ENCODE data around the gene CABLES1.

CABLES1 gene

GRCh38 chr18:23259701-23260681 lies 124.7 kb downstream of the CABLES1 start:
- peak; percentile 66 for DNase-seq (ENCODE audit: low read depth, low spot score)
- TF ChIP-seq CTCF (IDR thresholded peaks at IDR 0.05; ENCODE audit: low read depth, low read length), result no peak
- in situ Hi-C loops (cut with HindIII; ENCODE audit: low sequenced_read_pairs), result no loop called here
- H3K4me3 ChIP-seq (ENCODE audit: low read depth, low read length), result no peak overlapping the region

GRCh38 chr18:23260926-23261590 lies 125.8 kb downstream of the CABLES1 start:
- in situ Hi-C loops (cut with HindIII; ENCODE audit: low sequenced_read_pairs), result no loop called here
- no peak overlapping the region for H3K4me3 ChIP-seq (ENCODE audit: low read depth, low read length)
- no peak for TF ChIP-seq CTCF (IDR thresholded peaks at IDR 0.05; ENCODE audit: low read depth, low read length)
- no peak for DNase-seq (ENCODE audit: low read depth, low spot score)

DNA sequence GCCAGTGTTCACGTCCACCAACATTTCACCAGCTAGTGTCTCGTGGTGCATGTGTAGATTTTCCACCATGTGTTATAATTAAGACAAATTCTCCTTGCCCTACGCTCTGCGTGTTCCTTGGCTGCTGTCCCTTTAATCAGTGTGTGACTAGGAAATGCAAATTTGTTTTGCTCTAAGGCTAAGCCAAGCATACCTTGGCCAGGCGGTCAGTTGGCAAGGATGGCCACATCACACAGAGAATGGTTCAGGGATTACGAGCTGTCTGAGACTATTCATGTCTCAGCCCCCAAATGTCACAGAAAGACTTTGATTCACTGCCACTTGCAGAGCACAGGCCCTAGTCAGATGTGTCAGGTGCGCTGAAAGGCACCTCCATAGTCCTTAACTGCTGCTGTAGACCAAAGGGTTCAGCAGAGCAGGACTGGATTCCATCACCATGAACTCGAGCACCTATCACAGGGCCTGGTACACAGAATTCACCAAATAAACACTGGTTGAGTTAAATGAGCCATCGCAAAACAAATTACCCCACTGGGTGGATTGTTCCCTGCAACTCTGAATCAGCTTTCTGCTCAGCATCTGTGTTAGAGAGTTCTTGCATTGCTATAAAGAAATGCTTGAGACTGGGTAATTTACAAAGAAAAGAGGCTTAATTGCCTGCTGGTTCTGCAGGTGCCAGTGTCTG lies 128.4 kb downstream of the CABLES1 start:
- TF ChIP-seq CTCF (IDR thresholded peaks at IDR 0.05; ENCODE audit: low read depth, low read length), result no peak
- no peak overlapping the region for H3K4me3 ChIP-seq (ENCODE audit: low read depth, low read length)
- no peak for DNase-seq (ENCODE audit: low read depth, low spot score)
- in situ Hi-C loops (cut with HindIII; ENCODE audit: low sequenced_read_pairs), result no loop called here

- no peak overlapping the region for H3K4me3 ChIP-seq (ENCODE audit: low read depth, low read length)
- no peak for TF ChIP-seq CTCF (IDR thresholded peaks at IDR 0.05; ENCODE audit: low read depth, low read length)
- no peak for DNase-seq (ENCODE audit: low read depth, low spot score)
- in situ Hi-C loops (cut with HindIII; ENCODE audit: low sequenced_read_pairs), result no loop called here
Observed at GRCh38 chr18:23265682-23266399, 130.6 kb downstream of the CABLES1 start.

DNA sequence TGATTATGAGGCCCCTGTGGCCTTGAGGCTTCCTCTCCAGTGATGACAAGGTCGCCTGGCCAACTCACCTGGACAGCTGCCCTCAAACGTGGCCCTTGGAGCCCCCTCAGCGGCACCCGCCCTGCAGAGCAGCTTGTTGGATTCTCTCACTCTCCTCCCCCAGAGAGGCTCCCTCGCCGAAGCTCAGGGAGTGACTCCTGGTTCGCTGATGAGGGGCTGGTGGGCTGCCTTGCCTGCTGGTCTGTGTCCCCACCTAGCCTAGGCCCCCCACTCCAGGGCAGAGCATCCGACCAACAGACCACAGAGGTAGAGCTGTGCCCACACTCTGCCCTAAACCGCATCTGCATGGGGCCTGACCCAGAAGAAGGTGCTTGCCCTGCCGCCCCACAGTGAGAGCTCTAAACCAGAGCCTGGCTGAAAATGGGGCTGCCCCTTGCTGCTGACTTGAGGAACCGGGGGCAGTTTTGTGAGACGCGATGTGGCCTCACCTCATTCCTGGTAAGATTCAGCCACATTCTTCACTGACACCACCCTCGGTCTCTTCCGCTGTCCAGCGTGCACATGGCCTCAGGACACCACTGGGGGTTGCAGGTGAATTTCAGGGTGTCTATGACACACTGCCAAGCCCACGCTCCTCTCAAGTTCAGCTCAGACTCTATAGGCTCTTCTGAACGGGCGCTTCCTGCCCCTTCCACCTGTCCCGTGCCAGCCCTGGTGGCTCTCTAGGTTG lies 131.6 kb downstream of the CABLES1 start:
- in situ Hi-C loops (cut with HindIII; ENCODE audit: low sequenced_read_pairs), result no loop called here
- DNase-seq (ENCODE audit: low read depth, low spot score), result no peak
- TF ChIP-seq CTCF (IDR thresholded peaks at IDR 0.05; ENCODE audit: low read depth, low read length), result no peak
- no peak overlapping the region for H3K4me3 ChIP-seq (ENCODE audit: low read depth, low read length)
